ENCODE measurements around the gene PTPRT.

The PTPRT gene

GRCh38 chr20:42112161-42112560 lies 1077.5 kb downstream of the PTPRT start:
- H3K4me3 ChIP-seq (ENCODE audit: low read length) = no peak overlapping the region
- TF ChIP-seq ZNF274 (IDR thresholded peaks at IDR 0.05; ENCODE audit: low read depth, low read length) = no peak

GRCh38 chr20:42111349-42111748 lies 1078.4 kb downstream of the PTPRT start:
- H3K4me3 ChIP-seq (ENCODE audit: low read length) = no peak overlapping the region
- no peak for TF ChIP-seq ZNF274 (IDR thresholded peaks at IDR 0.05; ENCODE audit: low read depth, low read length)

GRCh38 chr20:42110301-42110700 lies 1079.4 kb downstream of the PTPRT start:
- no peak for TF ChIP-seq ZNF274 (IDR thresholded peaks at IDR 0.05; ENCODE audit: low read depth, low read length)
- no peak overlapping the region for H3K4me3 ChIP-seq (ENCODE audit: low read length)

GRCh38 chr20:42102000-42102399 lies 1087.7 kb downstream of the PTPRT start:
- H3K4me3 ChIP-seq (ENCODE audit: low read length) = no peak overlapping the region
- TF ChIP-seq ZNF274 (IDR thresholded peaks at IDR 0.05; ENCODE audit: low read depth, low read length) = no peak

DNA sequence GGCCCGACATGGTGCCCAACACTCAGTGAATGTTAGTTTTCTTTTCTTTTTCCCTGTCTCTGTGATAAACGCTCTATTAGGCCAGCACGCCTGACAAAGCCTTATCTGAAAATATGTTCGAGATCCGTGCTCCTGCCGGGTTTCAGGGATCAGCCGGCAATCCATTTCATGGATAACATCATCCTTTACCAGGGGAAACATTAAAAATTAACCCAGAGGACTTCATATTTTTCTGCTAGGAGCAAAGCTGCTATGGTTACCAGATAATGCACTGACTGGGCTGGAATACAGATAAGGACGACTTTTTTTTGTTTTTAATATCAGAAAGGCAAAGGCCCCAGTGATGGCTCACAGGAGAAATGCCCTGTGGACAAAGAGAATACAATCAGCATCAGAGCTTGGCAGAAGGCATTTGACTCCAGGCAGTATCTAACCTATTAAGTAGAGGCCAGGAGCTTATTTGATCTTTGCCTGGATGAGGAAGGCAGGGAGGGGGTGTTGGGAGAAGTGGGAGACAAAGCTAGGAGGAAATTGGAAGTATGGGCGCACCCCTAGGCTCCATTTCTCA lies 1089.5 kb downstream of the PTPRT start:
- no peak for TF ChIP-seq ZNF274 (IDR thresholded peaks at IDR 0.05; ENCODE audit: low read depth, low read length)

DNA sequence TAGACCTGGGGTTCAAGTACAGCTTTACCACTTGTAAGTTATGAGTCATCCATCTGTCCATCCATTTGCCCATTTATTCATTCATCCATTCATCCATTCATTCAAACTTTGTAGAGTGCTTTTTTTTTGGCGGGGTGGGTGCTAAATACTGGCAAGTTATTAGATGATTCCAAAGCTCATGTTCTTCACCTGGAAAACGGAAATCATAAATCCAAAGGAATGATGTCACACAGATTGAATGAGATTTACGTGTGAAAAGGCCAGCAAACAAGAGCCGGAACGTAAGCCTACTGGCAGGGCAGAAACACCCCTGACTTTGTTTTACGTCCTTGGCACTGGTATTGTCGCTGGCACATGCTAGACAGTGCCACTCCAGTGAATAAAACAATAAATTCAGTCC lies 1090.6 kb downstream of the PTPRT start:
- TF ChIP-seq ZNF274 (IDR thresholded peaks at IDR 0.05; ENCODE audit: low read depth, low read length) = no peak
- H3K4me3 ChIP-seq (ENCODE audit: low read length) = no peak overlapping the region

More for the DNA sequence above, 1089.5 kb downstream of the PTPRT start:
- H3K4me3 ChIP-seq (ENCODE audit: low read length) = no peak overlapping the region

- H3K4me3 ChIP-seq (ENCODE audit: low read length) = no peak overlapping the region
- TF ChIP-seq ZNF274 (IDR thresholded peaks at IDR 0.05; ENCODE audit: low read depth, low read length) = no peak
Measured at GRCh38 chr20:42098418-42098817, 1091.3 kb downstream of the PTPRT start.

- TF ChIP-seq ZNF274 (IDR thresholded peaks at IDR 0.05; ENCODE audit: low read depth, low read length) = no peak
- no peak overlapping the region for H3K4me3 ChIP-seq (ENCODE audit: low read length)
Measured at GRCh38 chr20:42097741-42098140, 1092.0 kb downstream of the PTPRT start.

DNA sequence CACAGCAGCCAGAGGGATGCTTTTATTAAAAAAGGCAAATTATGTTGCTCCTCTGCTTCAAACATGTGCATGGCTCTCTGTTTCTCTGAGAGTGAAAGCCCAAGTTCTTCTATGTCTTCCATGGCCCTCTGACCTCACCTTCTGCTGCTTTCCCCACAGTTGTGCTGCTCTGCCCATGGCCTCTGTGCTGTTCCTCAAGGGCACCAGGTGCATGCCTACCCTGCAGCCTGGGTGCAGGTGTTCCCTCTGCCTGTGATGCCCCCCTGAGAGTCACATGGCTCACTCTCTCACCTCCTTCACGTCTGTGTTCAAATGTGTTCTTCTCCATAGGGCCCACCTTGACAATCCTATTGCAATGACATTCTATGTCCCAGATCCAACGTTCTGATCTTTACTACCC lies 1094.5 kb downstream of the PTPRT start:
- H3K4me3 ChIP-seq (ENCODE audit: low read length) = no peak overlapping the region
- TF ChIP-seq ZNF274 (IDR thresholded peaks at IDR 0.05; ENCODE audit: low read depth, low read length) = no peak

DNA sequence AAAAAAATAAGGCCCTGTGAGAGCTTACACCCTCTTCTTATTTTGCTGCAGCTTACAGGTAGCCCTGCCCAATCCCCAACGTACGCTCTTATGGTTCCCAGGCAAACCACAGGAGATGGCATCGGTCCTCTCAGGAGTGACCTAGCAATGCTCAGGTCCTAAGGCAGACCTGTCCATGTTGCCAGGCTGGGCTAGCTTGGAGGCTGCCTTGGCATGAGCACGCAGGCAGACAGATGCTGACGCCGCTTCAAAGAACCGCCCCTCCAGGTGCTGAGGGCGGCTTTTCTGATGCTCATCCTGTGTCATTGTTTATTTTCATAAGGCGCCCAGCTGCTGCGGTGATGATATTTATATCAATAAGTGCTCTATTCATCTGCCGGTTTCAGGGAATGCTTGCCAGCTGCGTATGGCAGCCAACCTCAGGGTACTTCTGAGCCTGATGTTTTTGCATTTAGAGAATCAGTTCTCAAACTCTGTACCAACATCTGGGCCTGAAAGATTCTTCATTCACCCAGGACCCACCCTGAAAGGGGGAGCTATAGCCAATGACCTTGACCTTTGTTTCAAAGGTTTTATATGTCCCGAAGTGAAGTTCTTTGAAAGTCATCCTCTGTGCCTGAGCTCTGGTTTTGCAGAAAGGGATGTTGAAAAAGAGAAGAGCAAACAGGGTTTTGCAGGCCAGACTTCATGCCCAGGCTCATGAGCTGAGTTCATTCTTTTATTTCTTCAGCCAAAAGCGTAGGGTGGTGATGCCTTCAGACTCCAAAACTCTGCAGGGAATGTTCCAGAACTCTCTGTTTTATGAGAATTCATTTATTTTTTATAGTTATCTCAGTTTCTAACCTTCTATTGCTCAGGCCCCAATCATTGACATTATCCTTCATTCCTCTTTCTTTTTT lies 1095.9 kb downstream of the PTPRT start:
- TF ChIP-seq ZNF274 (IDR thresholded peaks at IDR 0.05; ENCODE audit: low read depth, low read length) = no peak
- H3K4me3 ChIP-seq (ENCODE audit: low read length) = no peak overlapping the region

GRCh38 chr20:42093041-42093440 lies 1096.7 kb downstream of the PTPRT start:
- no peak for TF ChIP-seq ZNF274 (IDR thresholded peaks at IDR 0.05; ENCODE audit: low read depth, low read length)
- no peak overlapping the region for H3K4me3 ChIP-seq (ENCODE audit: low read length)

GRCh38 chr20:42085366-42085765 lies 1104.3 kb downstream of the PTPRT start:
- no peak overlapping the region for H3K4me3 ChIP-seq (ENCODE audit: low read length)
- TF ChIP-seq ZNF274 (IDR thresholded peaks at IDR 0.05; ENCODE audit: low read depth, low read length) = no peak

GRCh38 chr20:42083280-42083679 lies 1106.4 kb downstream of the PTPRT start:
- no peak for TF ChIP-seq ZNF274 (IDR thresholded peaks at IDR 0.05; ENCODE audit: low read depth, low read length)
- H3K4me3 ChIP-seq (ENCODE audit: low read length) = no peak overlapping the region

DNA sequence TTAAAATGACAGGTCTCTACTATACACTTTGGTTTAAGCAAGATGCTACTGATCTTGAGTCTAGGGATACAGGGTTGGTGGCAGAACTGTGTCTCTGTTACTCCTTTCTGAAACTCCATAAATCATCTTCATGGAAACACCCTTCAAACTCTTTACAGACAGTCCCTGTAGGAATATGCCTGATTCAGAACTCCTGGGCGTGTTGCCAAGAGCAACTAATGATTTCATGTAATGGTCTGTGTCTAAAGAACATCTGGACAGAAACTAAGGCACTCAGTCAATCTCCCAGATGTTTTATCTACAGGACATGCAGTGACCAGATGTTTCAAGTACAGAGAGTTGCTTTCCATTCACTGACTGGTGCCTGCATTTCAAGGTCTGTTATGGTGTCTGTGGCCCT lies 1107.1 kb downstream of the PTPRT start:
- TF ChIP-seq ZNF274 (IDR thresholded peaks at IDR 0.05; ENCODE audit: low read depth, low read length) = no peak
- H3K4me3 ChIP-seq (ENCODE audit: low read length) = no peak overlapping the region

- no peak for TF ChIP-seq ZNF274 (IDR thresholded peaks at IDR 0.05; ENCODE audit: low read depth, low read length)
- H3K4me3 ChIP-seq (ENCODE audit: low read length) = no peak overlapping the region
Measured at GRCh38 chr20:42080956-42081355, 1108.8 kb downstream of the PTPRT start.
